ENCODE data around the gene ITK.

ITK gene

DNA sequence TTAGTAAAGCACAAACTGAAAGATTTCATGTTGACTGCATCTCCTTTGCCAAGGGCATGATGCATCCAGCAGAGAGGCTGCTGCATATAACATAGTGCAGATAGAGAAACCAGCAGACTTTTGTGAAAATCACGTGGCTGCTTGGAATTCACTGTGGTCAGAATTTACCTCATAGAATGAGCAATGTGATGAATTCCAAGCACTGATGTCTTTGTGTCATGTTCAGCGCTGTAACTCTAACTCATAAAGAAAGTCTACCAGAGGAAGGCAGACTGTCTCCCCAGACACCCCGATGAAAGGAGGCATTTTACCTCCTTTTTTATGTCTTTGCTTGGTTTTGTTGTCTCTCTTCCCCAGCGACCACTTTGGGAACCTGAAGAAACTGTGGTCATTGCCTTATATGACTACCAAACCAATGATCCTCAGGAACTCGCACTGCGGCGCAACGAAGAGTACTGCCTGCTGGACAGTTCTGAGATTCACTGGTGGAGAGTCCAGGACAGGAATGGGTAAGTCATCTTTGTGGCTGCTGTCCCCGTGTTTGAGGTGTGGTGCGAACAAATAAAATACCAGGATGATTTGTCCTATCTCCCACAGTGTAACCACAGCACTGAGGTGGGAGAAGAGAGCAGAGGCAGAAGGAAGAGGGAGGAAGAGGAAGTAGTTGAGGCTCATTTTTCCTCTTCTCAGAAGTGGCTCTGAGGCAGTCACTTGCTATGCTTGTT lies 42.0 kb downstream of the ITK start:
- no peak overlapping the region for H3K9ac ChIP-seq (ENCODE audit: low read length)
- no peaks in the 10 kb centered on the region for H3K79me1 ChIP-seq (ENCODE audit: low read length)
- H4K5ac ChIP-seq (ENCODE audit: low read length): no peak overlapping the region
- H3K4me3 ChIP-seq (ENCODE audit: low read length): no peak overlapping the region
- WGBS (ENCODE audit: extremely low coverage, insufficient coverage, low lambda C conversion rate): no CpG with 5 or more reads among the region's 10 CpGs
- no peak overlapping the region for H3K27ac ChIP-seq (ENCODE audit: low read depth, low read length)
- H2BK15ac ChIP-seq (replicated peaks; ENCODE audit: low read depth): no peak overlapping the region
- no peak overlapping the region for H3K4ac ChIP-seq (ENCODE audit: low read depth, low read length)
- H2BK120ac ChIP-seq (ENCODE audit: low read depth, low read length): no peak overlapping the region
- H3K79me2 ChIP-seq (ENCODE audit: control insufficient read depth, insufficient read depth, low read length): no peaks in the 10 kb centered on the region
- H3K27me3 ChIP-seq (ENCODE audit: insufficient read depth, low read length, poor library complexity): no peaks in the 10 kb centered on the region
- H3K23ac ChIP-seq (ENCODE audit: low read length): no peak overlapping the region
- no peak overlapping the region for H4K8ac ChIP-seq (ENCODE audit: low read depth, low read length)
- H3K4me1 ChIP-seq (ENCODE audit: control insufficient read depth, low read depth, low read length): no peaks in the 10 kb centered on the region
- no peak overlapping the region for H3K56ac ChIP-seq (ENCODE audit: low read length)
- DNase-seq: no peak
- H3K18ac ChIP-seq (ENCODE audit: low read length): no peak overlapping the region
- H3K36me3 ChIP-seq (ENCODE audit: control insufficient read depth, insufficient read depth, low read length): no peaks in the 10 kb centered on the region
- H2AK5ac ChIP-seq (ENCODE audit: low read length): no peak overlapping the region
- H3K4me2 ChIP-seq (ENCODE audit: low read length): no peak overlapping the region
- no peak overlapping the region for H2BK5ac ChIP-seq (ENCODE audit: low read length)

DNA sequence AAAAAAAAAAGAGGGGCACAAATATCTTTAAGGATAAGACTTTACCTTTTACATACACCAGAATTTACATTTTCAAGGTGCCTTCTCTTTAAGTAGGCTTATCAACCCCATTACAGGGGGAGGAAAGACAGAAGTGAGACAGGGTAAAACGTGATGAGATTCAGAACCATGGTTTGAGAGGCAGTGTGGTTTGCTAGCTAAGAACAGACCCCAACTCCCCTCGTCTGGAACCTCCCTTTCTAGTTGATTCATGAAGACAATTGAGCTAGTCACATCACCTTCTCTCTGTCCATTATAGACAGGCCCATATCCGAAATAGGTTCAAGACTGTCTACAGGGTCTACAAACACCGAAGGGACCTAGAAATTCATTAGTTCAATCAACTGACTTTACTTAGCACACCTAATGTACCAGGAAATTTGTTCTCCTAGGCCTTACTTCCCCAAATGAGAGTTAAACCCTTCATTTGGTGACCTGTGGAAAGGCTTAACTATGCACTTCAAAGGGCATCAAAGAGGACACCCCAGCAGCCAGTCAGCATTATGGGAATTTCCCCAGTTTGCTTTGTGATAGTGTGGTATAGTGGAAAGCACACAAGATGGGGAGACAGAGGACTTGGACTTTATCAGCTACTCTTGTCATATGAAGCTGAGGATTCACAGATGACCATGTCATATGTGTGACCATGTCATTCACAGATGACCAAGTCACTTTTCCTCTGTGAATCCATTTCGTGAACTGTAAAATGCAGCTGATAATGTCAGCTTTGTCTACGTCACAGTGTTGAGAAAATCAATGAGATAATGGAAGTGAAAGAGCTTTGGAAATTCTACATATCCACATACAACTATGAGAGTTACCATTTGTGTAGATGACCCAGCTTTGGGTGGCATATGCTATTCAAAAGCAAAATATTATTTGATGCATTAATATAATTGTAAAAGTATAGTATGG lies 45.1 kb downstream of the ITK start:
- Histone ChIP-seq H2AK5ac (ENCODE audit: low read length) (no peak overlapping the region), H3K27me3 (ENCODE audit: insufficient read depth, low read length, poor library complexity) (no peaks in the 10 kb centered on the region), H3K27ac (ENCODE audit: low read depth, low read length) (no peak overlapping the region), H4K5ac (ENCODE audit: low read length) (no peak overlapping the region), H2BK120ac (ENCODE audit: low read depth, low read length) (no peak overlapping the region), H3K4me3 (ENCODE audit: low read length) (no peak overlapping the region), H3K36me3 (ENCODE audit: control insufficient read depth, insufficient read depth, low read length) (no peaks in the 10 kb centered on the region), H4K8ac (ENCODE audit: low read depth, low read length) (no peak overlapping the region), H3K18ac (ENCODE audit: low read length) (no peak overlapping the region), H3K79me2 (ENCODE audit: control insufficient read depth, insufficient read depth, low read length) (no peaks in the 10 kb centered on the region), H2BK15ac (replicated peaks; ENCODE audit: low read depth) (no peak overlapping the region), H3K4me1 (ENCODE audit: control insufficient read depth, low read depth, low read length) (no peaks in the 10 kb centered on the region), H3K23ac (ENCODE audit: low read length) (no peak overlapping the region), H3K4ac (ENCODE audit: low read depth, low read length) (no peak overlapping the region), H3K4me2 (ENCODE audit: low read length) (no peak overlapping the region), H3K79me1 (ENCODE audit: low read length) (no peaks in the 10 kb centered on the region), H3K9ac (ENCODE audit: low read length) (no peak overlapping the region), H2BK5ac (ENCODE audit: low read length) (no peak overlapping the region), H3K56ac (ENCODE audit: low read length) (no peak overlapping the region)
- WGBS (ENCODE audit: extremely low coverage, insufficient coverage, low lambda C conversion rate): no CpG with 5 or more reads among the region's 6 CpGs
- no peak for DNase-seq

DNA sequence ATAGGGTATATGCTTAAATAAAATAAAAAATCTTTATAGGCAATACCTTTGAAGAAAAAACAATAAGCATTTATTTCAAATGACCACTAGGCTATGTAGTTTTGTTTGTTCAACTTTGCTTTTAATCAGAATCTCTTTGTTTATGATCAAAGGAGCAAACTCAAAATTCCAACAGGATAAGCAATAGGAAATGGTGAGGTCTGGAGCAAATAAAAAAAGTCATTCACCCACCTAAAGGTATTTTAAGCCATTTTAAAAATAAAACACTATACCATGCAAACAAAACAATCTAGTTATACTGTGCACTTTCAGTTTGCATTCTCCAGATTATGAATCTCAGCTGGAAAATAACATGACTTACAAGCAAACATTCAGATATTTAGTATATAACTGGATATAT lies 50.0 kb downstream of the ITK start:
- Histone ChIP-seq H3K36me3 (ENCODE audit: control insufficient read depth, insufficient read depth, low read length) (no peaks in the 10 kb centered on the region), H3K4ac (ENCODE audit: low read depth, low read length) (no peak overlapping the region), H3K4me2 (ENCODE audit: low read length) (no peak overlapping the region), H3K18ac (ENCODE audit: low read length) (no peak overlapping the region), H3K79me1 (ENCODE audit: low read length) (no peaks in the 10 kb centered on the region), H3K56ac (ENCODE audit: low read length) (no peak overlapping the region), H3K23ac (ENCODE audit: low read length) (no peak overlapping the region), H3K4me1 (ENCODE audit: control insufficient read depth, low read depth, low read length) (no peaks in the 10 kb centered on the region), H2BK120ac (ENCODE audit: low read depth, low read length) (no peak overlapping the region), H3K27ac (ENCODE audit: low read depth, low read length) (no peak overlapping the region), H3K27me3 (ENCODE audit: insufficient read depth, low read length, poor library complexity) (no peaks in the 10 kb centered on the region), H4K5ac (ENCODE audit: low read length) (no peak overlapping the region), H3K9ac (ENCODE audit: low read length) (no peak overlapping the region), H2BK15ac (replicated peaks; ENCODE audit: low read depth) (no peak overlapping the region), H3K79me2 (ENCODE audit: control insufficient read depth, insufficient read depth, low read length) (no peaks in the 10 kb centered on the region), H4K8ac (ENCODE audit: low read depth, low read length) (no peak overlapping the region), H3K4me3 (ENCODE audit: low read length) (no peak overlapping the region), H2BK5ac (ENCODE audit: low read length) (no peak overlapping the region), H2AK5ac (ENCODE audit: low read length) (no peak overlapping the region)
- no peak for DNase-seq

DNA sequence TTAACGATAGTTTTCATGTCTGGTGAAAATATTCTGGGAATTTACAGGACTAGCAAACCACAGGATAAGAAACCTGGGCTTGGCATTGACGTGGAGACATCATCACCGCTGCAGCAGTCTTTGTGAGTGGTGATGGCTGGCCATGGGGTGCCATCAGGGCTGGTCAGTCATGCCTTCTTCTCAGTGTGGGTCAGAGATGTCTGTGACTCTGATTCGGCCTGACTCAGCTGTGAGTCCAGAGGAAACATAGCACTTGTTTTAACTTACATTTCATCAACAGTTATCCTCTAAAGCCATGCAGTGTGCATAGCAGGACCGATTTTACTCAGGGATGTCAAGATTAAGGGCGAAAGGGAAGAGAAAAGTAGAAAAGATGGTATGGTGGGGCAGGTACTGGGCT lies 52.1 kb downstream of the ITK start:
- H2BK15ac ChIP-seq (replicated peaks; ENCODE audit: low read depth): no peak overlapping the region
- no peak overlapping the region for H3K18ac ChIP-seq (ENCODE audit: low read length)
- no peak overlapping the region for H3K27ac ChIP-seq (ENCODE audit: low read depth, low read length)
- no peak overlapping the region for H2AK5ac ChIP-seq (ENCODE audit: low read length)
- no peak for DNase-seq
- H4K8ac ChIP-seq (ENCODE audit: low read depth, low read length): no peak overlapping the region
- H4K5ac ChIP-seq (ENCODE audit: low read length): no peak overlapping the region
- no CpG with 5 or more reads among the region's 6 CpGs for WGBS (ENCODE audit: extremely low coverage, insufficient coverage, low lambda C conversion rate)
- H3K4me2 ChIP-seq (ENCODE audit: low read length): no peak overlapping the region
- H2BK120ac ChIP-seq (ENCODE audit: low read depth, low read length): no peak overlapping the region
- no peaks in the 10 kb centered on the region for H3K36me3 ChIP-seq (ENCODE audit: control insufficient read depth, insufficient read depth, low read length)
- H3K4me1 ChIP-seq (ENCODE audit: control insufficient read depth, low read depth, low read length): no peaks in the 10 kb centered on the region
- H3K27me3 ChIP-seq (ENCODE audit: insufficient read depth, low read length, poor library complexity): no peaks in the 10 kb centered on the region
- no peak overlapping the region for H3K9ac ChIP-seq (ENCODE audit: low read length)
- H3K23ac ChIP-seq (ENCODE audit: low read length): no peak overlapping the region
- H3K79me2 ChIP-seq (ENCODE audit: control insufficient read depth, insufficient read depth, low read length): no peaks in the 10 kb centered on the region
- no peaks in the 10 kb centered on the region for H3K79me1 ChIP-seq (ENCODE audit: low read length)
- H3K4ac ChIP-seq (ENCODE audit: low read depth, low read length): no peak overlapping the region
- H3K4me3 ChIP-seq (ENCODE audit: low read length): no peak overlapping the region
- no peak overlapping the region for H3K56ac ChIP-seq (ENCODE audit: low read length)
- no peak overlapping the region for H2BK5ac ChIP-seq (ENCODE audit: low read length)

DNA sequence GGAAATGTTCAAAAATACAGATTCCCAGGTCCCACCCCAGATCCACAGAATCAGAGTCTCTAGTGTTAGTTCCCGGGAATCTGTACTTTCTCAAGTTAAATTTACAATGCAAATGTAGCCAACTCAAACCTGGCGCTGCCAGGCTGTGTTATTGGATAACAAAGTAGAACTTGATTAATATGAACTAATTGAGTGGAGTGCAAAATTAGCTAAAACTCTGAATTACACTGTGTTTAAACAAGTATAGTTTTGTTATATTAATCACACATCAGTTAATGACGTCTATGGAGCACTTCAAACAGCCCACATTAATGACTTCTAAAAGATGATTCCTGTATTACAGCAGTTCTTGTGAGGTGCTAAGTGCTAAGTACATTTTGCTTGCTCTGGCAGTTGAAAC lies 52.9 kb downstream of the ITK start:
- Histone ChIP-seq H3K27ac (ENCODE audit: low read depth, low read length) (no peak overlapping the region), H3K4me1 (ENCODE audit: control insufficient read depth, low read depth, low read length) (no peaks in the 10 kb centered on the region), H3K18ac (ENCODE audit: low read length) (no peak overlapping the region), H3K23ac (ENCODE audit: low read length) (no peak overlapping the region), H3K79me2 (ENCODE audit: control insufficient read depth, insufficient read depth, low read length) (no peaks in the 10 kb centered on the region), H3K4ac (ENCODE audit: low read depth, low read length) (no peak overlapping the region), H3K79me1 (ENCODE audit: low read length) (no peaks in the 10 kb centered on the region), H2AK5ac (ENCODE audit: low read length) (no peak overlapping the region), H3K56ac (ENCODE audit: low read length) (no peak overlapping the region), H4K5ac (ENCODE audit: low read length) (no peak overlapping the region), H2BK5ac (ENCODE audit: low read length) (no peak overlapping the region), H2BK15ac (replicated peaks; ENCODE audit: low read depth) (no peak overlapping the region), H3K27me3 (ENCODE audit: insufficient read depth, low read length, poor library complexity) (no peaks in the 10 kb centered on the region), H2BK120ac (ENCODE audit: low read depth, low read length) (no peak overlapping the region), H4K8ac (ENCODE audit: low read depth, low read length) (no peak overlapping the region), H3K9ac (ENCODE audit: low read length) (no peak overlapping the region), H3K4me3 (ENCODE audit: low read length) (no peak overlapping the region), H3K4me2 (ENCODE audit: low read length) (no peak overlapping the region), H3K36me3 (ENCODE audit: control insufficient read depth, insufficient read depth, low read length) (no peaks in the 10 kb centered on the region)
- no CpG with 5 or more reads among the region's 3 CpGs for WGBS (ENCODE audit: extremely low coverage, insufficient coverage, low lambda C conversion rate)
- no peak for DNase-seq

Data from mesendoderm (in vitro differentiated cells).